A549 (cell line): ENCODE results near the gene CAMTA1. TPM values are rescaled to one million over a fixed set of nuclear protein-coding genes. Genes with fewer than 3 reads are reported as not detected.

Experiments used
- ATAC-seq, 2 experiments: fragments of 200-7000 bp in 1 of 2; fragments of >200 bp in 1 of 2; cut with Nextera tagmentation in 1 of 2; cut with Tn5 transposase in 1 of 2; 3 replicates each; pipeline versions ENCODE4 v1.8.0 to v1.9.1; 2018 to 2020; ENCODE audit warnings: mild to moderate bottlenecking in 1 of 2, moderate library complexity in 1 of 2
- CTCF ChIA-PET: fragments of 300-600 bp; sonication (Branson Sonifier 250); formaldehyde crosslinking; extraction: SDS; loops from one replicate; lab custom pipeline; 2021; ENCODE audit warnings: antibody characterized with exemption, inconsistent platforms; lab: Yijun Ruan, JAX
- POLR2A ChIA-PET: fragments of 350-600 bp; formaldehyde crosslinking; extraction: SDS; loops from one replicate; lab custom pipeline; 2021; ENCODE audit warnings: antibody characterized with exemption, inconsistent platforms; lab: Yijun Ruan, JAX
- DNase-seq, 2 experiments: peaks; one replicate each; pipeline versions ENCODE4 v3.0.0 to v3.0.0-alpha.2; 2011 to 2016; ENCODE audit warnings: low read depth in 1 of 2, low spot score in 1 of 2
- FAIRE-seq: peaks from 2 replicates; lab custom pipeline; 2011; peaks lifted over from hg19 to GRCh38; lab: Jason Lieb, UNC
- H3K27ac ChIP-seq, 2 experiments: fragments of >200 bp; sonication (Bioruptor Twin); formaldehyde crosslinking; 3 replicates each; pipeline ENCODE4 v1.5.1; 2016 to 2017
- H3K4me1 ChIP-seq: fragments of >200 bp; sonication (Bioruptor Twin); formaldehyde crosslinking; 3 replicates; pipeline ENCODE4 v1.6.1; 2016
- H3K4me2 ChIP-seq: fragments of >200 bp; sonication (Bioruptor Twin); formaldehyde crosslinking; 3 replicates; pipeline ENCODE4 v1.6.1; 2016
- H3K4me3 ChIP-seq: fragments of >200 bp; sonication (Bioruptor Twin); formaldehyde crosslinking; 3 replicates; pipeline ENCODE4 v1.5.1; 2016
- H3K9me3 ChIP-seq: fragments of >200 bp; sonication (Bioruptor Twin); formaldehyde crosslinking; 3 replicates; pipeline ENCODE4 v1.6.1; 2016
- BHLHE40 ChIP-seq: IDR thresholded peaks from 2 replicates; pipeline ENCODE4 v1.6.1; 2012; ENCODE audit warnings: low read depth, low read length, inconsistent platforms
- CBX8 ChIP-seq: fragments of 200-600 bp; sonication (generic); IDR thresholded peaks from 2 replicates; pipeline ENCODE4 v1.6.1; 2016
- CHD2 ChIP-seq: fragments of 150-350 bp; IDR thresholded peaks from 2 replicates; pipeline ENCODE4 v1.6.1; 2014; ENCODE audit warnings: low read length; ENCODE audit not compliant: partially characterized antibody
- CHD4 ChIP-seq: fragments of 200-600 bp; sonication (generic); IDR thresholded peaks from 2 replicates; pipeline ENCODE4 v1.6.1; 2016; ENCODE audit warnings: antibody characterized with exemption, mild to moderate bottlenecking, borderline replicate concordance
- CTCF ChIP-seq: fragments of >200 bp; sonication (Bioruptor Twin); formaldehyde crosslinking; IDR thresholded peaks from 3 replicates; pipeline ENCODE4 v1.5.1; 2016
- E2F6 ChIP-seq: IDR thresholded peaks from 2 replicates; pipeline ENCODE4 v1.6.1; 2012; ENCODE audit warnings: low read depth, borderline replicate concordance
- EHF ChIP-seq: fragments of 250-450 bp; sonication (Bioruptor Pico); IDR thresholded peaks from 2 replicates; pipeline ENCODE4 v1.5.0; 2020; ENCODE audit warnings: mild to moderate bottlenecking
- EHMT2 ChIP-seq: fragments of 200-600 bp; sonication (generic); IDR thresholded peaks from 2 replicates; pipeline ENCODE4 v1.6.1; 2016; ENCODE audit warnings: antibody characterized with exemption, low read depth, mild to moderate bottlenecking, moderate library complexity
- HOXB13 ChIP-seq: fragments of 250-450 bp; sonication (Bioruptor Pico); IDR thresholded peaks from 2 replicates; pipeline ENCODE4 v1.5.0; 2020; ENCODE audit warnings: low read depth, mild to moderate bottlenecking, moderate library complexity
- HOXB5 ChIP-seq: fragments of 250-450 bp; sonication (Bioruptor Pico); IDR thresholded peaks from 2 replicates; pipeline ENCODE4 v1.5.0; 2020; ENCODE audit warnings: mild to moderate bottlenecking, moderate library complexity
- KDM1A ChIP-seq: fragments of 200-600 bp; sonication (generic); IDR thresholded peaks from 2 replicates; pipeline ENCODE4 v1.6.1; 2016; ENCODE audit warnings: low read depth, mild to moderate bottlenecking
- MAX ChIP-seq: IDR thresholded peaks from 2 replicates; pipeline ENCODE4 v1.6.1; 2012
- MAZ ChIP-seq: fragments of 150-350 bp; IDR thresholded peaks from 2 replicates; pipeline ENCODE4 v1.6.1; 2014; ENCODE audit warnings: antibody characterized with exemption, low read depth, low read length, borderline replicate concordance
- NPAS2 ChIP-seq: fragments of 250-450 bp; sonication (Bioruptor Pico); IDR thresholded peaks from 2 replicates; pipeline ENCODE4 v1.8.0; 2022; ENCODE audit warnings: mild to moderate bottlenecking, moderate library complexity, borderline replicate concordance
- POLR2A ChIP-seq: IDR thresholded peaks from 2 replicates; pipeline ENCODE4 v1.6.1; 2012; ENCODE audit warnings: mild to moderate bottlenecking, low read length
- RCOR1 ChIP-seq: fragments of 150-350 bp; IDR thresholded peaks from 2 replicates; pipeline ENCODE4 v1.6.1; 2014; ENCODE audit warnings: antibody characterized with exemption, low read length, low read depth
- REST ChIP-seq: fragments of 200-600 bp; sonication (generic); IDR thresholded peaks from 2 replicates; pipeline ENCODE4 v1.6.1; 2016; ENCODE audit warnings: antibody characterized with exemption, mild to moderate bottlenecking, moderate library complexity
- RFX5 ChIP-seq: fragments of 450-650 bp; IDR thresholded peaks from 2 replicates; pipeline ENCODE4 v1.7.1; 2014; ENCODE audit warnings: antibody characterized with exemption, mild to moderate bottlenecking, moderate library complexity
- SMC3 ChIP-seq: fragments of >200 bp; sonication (Bioruptor Twin); formaldehyde crosslinking; IDR thresholded peaks from 3 replicates; pipeline ENCODE4 v1.6.1; 2018; ENCODE audit warnings: inconsistent platforms
- SREBF2 ChIP-seq: fragments of 450-650 bp; IDR thresholded peaks from 2 replicates; pipeline ENCODE4 v1.6.1; 2014; ENCODE audit warnings: mild to moderate bottlenecking, moderate library complexity
- TP53 ChIP-seq: fragments of 250-450 bp; sonication (Bioruptor Pico); IDR thresholded peaks from 2 replicates; pipeline ENCODE4 v1.5.0; 2021; ENCODE audit warnings: mild to moderate bottlenecking, moderate library complexity
- USF2 ChIP-seq: fragments of 450-650 bp; IDR thresholded peaks from 2 replicates; pipeline ENCODE4 v1.6.1; 2014; ENCODE audit warnings: antibody characterized with exemption
- ZNF302 ChIP-seq: fragments of 250-450 bp; sonication (Bioruptor Pico); IDR thresholded peaks from 2 replicates; pipeline ENCODE4 v1.9.0; 2021; ENCODE audit warnings: inconsistent platforms, mild to moderate bottlenecking, moderate library complexity
- ZSCAN20 ChIP-seq: fragments of 250-450 bp; sonication (Bioruptor Pico); IDR thresholded peaks from 2 replicates; pipeline ENCODE4 v1.8.0; 2022; ENCODE audit warnings: mild to moderate bottlenecking, moderate library complexity
- WGBS: methylation state at CpG from one replicate; pipeline ENCODE4 v1.1.6; 2017; ENCODE audit errors: missing lambda C conversion rate; 5-methylcytosine and 5-hydroxymethylcytosine counted together
- polyA plus RNA-seq, 4 experiments: library from polyadenylated mRNA; depleted of rRNA in 3 of 4; stranded (reverse); fragments of >200 nt; fragmentation: RNase III in 1 of 4; extraction: RNeasy Plus Mini Kit Qiagen cat#74134 plus additional on column Dnase treatment in 1 of 4; gene quantifications; 2 replicates in 3 of 4; 3 replicates in 1 of 4; pipeline ENCODE4 v1.2.3, GENCODE V29; 2011 to 2017

The CAMTA1 gene
- polyA plus RNA-seq, 2 of the 4 experiments (the other 2 are of a cell fraction) = 58.8 to 75.0 TPM

- no peak for FAIRE-seq
Measured at GRCh38 chr1:7253988-7254587, 468.8 kb downstream of the CAMTA1 start.

GRCh38 chr1:7255303-7256058, 470.2 kb downstream of the CAMTA1 start:
- Histone ChIP-seq H3K27ac (peak overlapping the region; percentile 20 to 54; a peak in 4 of 6 replicates), H3K4me1 (no peaks in the 10 kb centered on the region), H3K4me3 (no peak overlapping the region), H3K4me2 (no peak overlapping the region), H3K9me3 (no peaks in the 10 kb centered on the region)
- ATAC-seq = no peak; a peak in 1 of 6 replicates
- ChIA-PET CTCF (no interaction called here), POLR2A (no interaction called here)
- FAIRE-seq = no peak
- 59% methylated on average over 13 of the region's 13 CpGs for WGBS
- DNase-seq = peak in 1 of 2 experiments; percentile 35
- no peak for TF ChIP-seq CBX8
- no peak for TF ChIP-seq ZSCAN20 (CRISPR knock-in tag)
- no peak for TF ChIP-seq KDM1A
- TF ChIP-seq MAX = no peak
- TF ChIP-seq USF2 = no peak
- no peak for TF ChIP-seq E2F6
- TF ChIP-seq HOXB5 = no peak
- TF ChIP-seq TP53 = no peak
- TF ChIP-seq SMC3 = no peak
- TF ChIP-seq SREBF2 = no peak
- TF ChIP-seq POLR2A = no peak
- TF ChIP-seq ZNF302 (CRISPR knock-in tag) = no peak
- TF ChIP-seq EHMT2 = no peak
- no peak for TF ChIP-seq NPAS2 (CRISPR knock-in tag)
- TF ChIP-seq RFX5 = no peak
- no peak for TF ChIP-seq HOXB13 (CRISPR knock-in tag)
- no peak for TF ChIP-seq MAZ
- TF ChIP-seq CTCF = no peak
- TF ChIP-seq CHD2 = no peak
- no peak for TF ChIP-seq EHF (CRISPR knock-in tag)

More at GRCh38 chr1:7253988-7254587, 468.8 kb downstream of the CAMTA1 start:
- no peak for TF ChIP-seq HOXB5
- no peak for TF ChIP-seq NPAS2 (CRISPR knock-in tag)
- TF ChIP-seq BHLHE40 = no peak
- TF ChIP-seq CHD4 = no peak
- no peak for TF ChIP-seq RCOR1
- TF ChIP-seq REST = no peak
- TF ChIP-seq, all 56 proteins: peak for 0
- no peak overlapping the region for H3K4me3 ChIP-seq
- no peak overlapping the region for H3K4me2 ChIP-seq
- H3K4me1 ChIP-seq = peaks cover 12% of the 10 kb centered on the region
- ChIA-PET POLR2A (no interaction called here), CTCF (no interaction called here)
- 96% methylated on average over 11 of the region's 11 CpGs for WGBS
- H3K9me3 ChIP-seq = no peaks in the 10 kb centered on the region
- peak overlapping the region in 1 of 2 experiments; percentile 54; a peak in 3 of 6 replicates for H3K27ac ChIP-seq
- ATAC-seq = no peak
- DNase-seq = no peak
